Activated CD4-positive, alpha-beta memory T cell treated with anti-CD3 and anti-CD28 coated beads, Interleukin-2, amount 10 ng/mL, durations not matched to agents 7 days and 5 days (primary cell): ENCODE data around the gene AMD1. TPM values are rescaled to one million over a fixed set of nuclear protein-coding genes. Genes with fewer than 3 reads are reported as not detected.

Experiments used
- CTCF ChIA-PET: fragments of 350-600 bp; sonication (Branson Sonifier 250); formaldehyde crosslinking; loops from one replicate; lab custom pipeline; 2021; ENCODE audit warnings: antibody characterized with exemption, inconsistent platforms; lab: Charles Lee
- POLR2A ChIA-PET: fragments of 350-600 bp; sonication (Branson Sonifier 250); formaldehyde crosslinking; loops from one replicate; lab custom pipeline; 2021; ENCODE audit warnings: antibody characterized with exemption; lab: Charles Lee
- DNase-seq: peaks from one replicate; pipeline ENCODE4 v3.0.0-alpha.2; 2020
- H3K27ac Mint-ChIP-seq: one replicate; pipeline ENCODE4 v1.8.0; 2021; ENCODE audit warnings: mild to moderate bottlenecking, mixed read lengths
- H3K27me3 Mint-ChIP-seq: one replicate; pipeline ENCODE4 v1.8.0; 2021; ENCODE audit warnings: mixed read lengths
- H3K36me3 Mint-ChIP-seq: one replicate; pipeline ENCODE4 v1.8.0; 2021; ENCODE audit warnings: low read depth, mixed read lengths
- H3K4me1 Mint-ChIP-seq: one replicate; pipeline ENCODE4 v1.8.0; 2021; ENCODE audit warnings: mixed read lengths
- H3K4me3 Mint-ChIP-seq: one replicate; pipeline ENCODE4 v1.8.0; 2021; ENCODE audit warnings: mild to moderate bottlenecking, mixed read lengths
- H3K9me3 Mint-ChIP-seq: one replicate; pipeline ENCODE4 v1.8.0; 2021; ENCODE audit warnings: mixed read lengths
- total RNA-seq, 2 experiments: library from RNA; stranded (reverse); gene quantifications; one replicate each; pipeline ENCODE4 v1.2.3, GENCODE V29; 2021

AMD1 gene
- total RNA-seq, 2 experiments from 2014 or later, result 71.0 to 73.2 TPM

DNA sequence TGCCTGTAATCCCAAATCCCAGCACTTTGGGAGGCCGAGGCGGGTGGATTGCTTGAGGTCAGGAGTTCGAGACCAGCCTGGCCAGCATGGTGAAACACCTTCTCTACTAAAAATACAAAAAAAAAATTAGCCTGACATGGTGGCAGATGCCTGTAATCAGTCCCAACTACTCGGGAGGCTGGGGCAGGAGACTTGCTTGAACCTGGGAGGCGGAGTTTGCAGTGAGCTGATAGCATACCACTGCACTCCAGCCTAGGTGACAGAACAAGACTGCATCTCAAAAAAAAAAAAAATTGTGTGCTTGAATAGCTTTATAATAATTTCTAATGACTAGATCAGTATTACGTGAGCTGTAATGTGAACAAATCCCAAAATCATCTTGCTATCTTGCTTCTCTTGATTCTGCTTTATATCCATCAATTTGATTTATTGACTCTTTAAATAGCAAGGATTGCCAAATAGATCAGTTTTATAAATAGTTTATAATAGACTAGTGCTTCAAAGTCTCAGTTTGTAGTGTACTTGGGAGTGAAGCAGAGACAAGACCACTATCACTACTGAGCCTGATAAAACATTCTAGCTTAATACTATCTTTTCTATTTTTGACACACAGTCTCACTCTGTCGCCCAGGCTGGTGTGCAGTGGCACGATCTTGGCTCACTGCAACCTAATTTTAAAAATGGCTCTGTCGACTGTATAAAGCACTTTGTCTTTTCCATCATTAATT lies 7.1 kb downstream of the AMD1 start:
- ChIA-PET POLR2A (interaction anchor here (2.4 to 2.5 kb wide), 2 partner anchors 8 to 67 kb away, joined by 21 to 26 read pairs; partner anchors contain the start of genes AMD1 and CDK19), CTCF (interaction anchor here (0.7 to 2.2 kb wide), 5 partner anchors 8 to 199 kb away, joined by 3 to 10 read pairs (median 3); partner anchors contain the start of gene CDK19)
- H3K4me3 Mint-ChIP-seq, result no peak overlapping the region
- no peaks in the 10 kb centered on the region for H3K27me3 Mint-ChIP-seq
- DNase-seq, result no peak
- no peaks in the 10 kb centered on the region for H3K9me3 Mint-ChIP-seq
- H3K4me1 Mint-ChIP-seq, result peaks cover 88% of the 10 kb centered on the region
- H3K36me3 Mint-ChIP-seq, result peaks cover 35% of the 10 kb centered on the region
- H3K27ac Mint-ChIP-seq, result peak overlapping the region; percentile 45

DNA sequence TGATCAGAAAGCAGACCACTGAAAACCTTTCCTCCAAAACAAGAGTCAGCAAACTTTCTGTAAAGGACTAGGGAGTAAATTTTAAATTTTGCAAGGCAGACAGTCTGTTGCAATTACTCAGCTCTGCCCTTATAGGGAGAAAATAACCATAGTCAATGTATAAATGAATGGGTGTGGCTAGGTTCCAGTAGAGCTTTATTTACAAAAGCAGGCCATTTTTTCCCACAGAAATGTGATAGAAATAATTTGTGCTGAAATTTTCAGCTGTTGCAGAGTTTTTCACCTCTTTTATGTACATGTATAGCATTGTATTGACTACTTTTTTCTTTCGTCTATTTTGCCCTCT lies 7.7 kb downstream of the AMD1 start:
- Mint-ChIP-seq H3K36me3 (peaks cover 31% of the 10 kb centered on the region), H3K27ac (peak overlapping the region; percentile 45), H3K4me1 (peaks cover 87% of the 10 kb centered on the region), H3K4me3 (no peak overlapping the region), H3K27me3 (no peaks in the 10 kb centered on the region), H3K9me3 (no peaks in the 10 kb centered on the region)
- POLR2A ChIA-PET, result interaction anchor here (2.4 to 2.5 kb wide), 2 partner anchors 8 to 68 kb away, joined by 21 to 26 read pairs; partner anchors contain the start of genes AMD1 and CDK19
- CTCF ChIA-PET, result interaction anchor here (0.8 to 2.2 kb wide), 4 partner anchors 8 to 200 kb away, joined by 3 to 10 read pairs (median 4); partner anchors contain the start of gene CDK19
- no peak for DNase-seq

DNA sequence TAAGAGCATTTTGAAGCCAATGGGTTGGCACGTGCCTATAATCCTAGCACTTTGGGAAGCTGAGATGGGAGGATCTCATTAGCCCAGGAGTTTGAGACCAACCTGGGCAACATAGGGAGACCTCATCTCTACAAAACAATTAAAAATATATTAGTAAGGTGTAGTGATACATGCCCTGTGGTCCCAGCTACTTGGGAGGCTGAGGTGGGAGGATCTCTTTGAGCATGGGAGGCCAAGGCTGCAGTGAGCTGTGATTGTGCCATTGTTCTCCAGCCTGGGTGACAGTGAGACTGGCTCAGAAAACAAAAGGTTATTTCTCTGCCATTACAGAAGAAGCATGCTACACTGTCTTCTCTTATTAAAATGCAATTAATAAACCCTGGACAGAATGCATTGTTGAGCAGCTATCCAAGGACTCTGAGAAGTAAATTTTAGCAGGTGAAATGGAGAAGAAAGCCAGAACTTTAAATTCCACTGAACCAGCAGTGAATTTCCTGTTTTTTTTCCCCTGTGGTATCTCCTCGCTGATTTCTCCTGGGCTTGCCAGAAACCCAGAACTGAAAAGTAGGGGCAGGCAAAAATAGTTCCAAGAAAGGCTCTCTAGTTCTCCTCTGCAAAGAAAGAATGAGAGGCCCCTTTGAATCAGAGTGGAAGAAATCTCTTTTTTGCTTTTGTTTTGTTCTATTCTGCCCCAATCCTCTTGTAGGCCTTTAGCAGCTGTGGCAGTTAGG lies 8.4 kb downstream of the AMD1 start:
- Mint-ChIP-seq H3K27me3 (no peaks in the 10 kb centered on the region), H3K4me3 (no peak overlapping the region), H3K36me3 (peaks cover 34% of the 10 kb centered on the region), H3K27ac (peak overlapping the region; percentile 54), H3K9me3 (no peaks in the 10 kb centered on the region), H3K4me1 (peaks cover 82% of the 10 kb centered on the region)
- POLR2A ChIA-PET, result interaction anchor here (2.4 to 2.5 kb wide), 2 partner anchors 9 to 68 kb away, joined by 21 to 26 read pairs; partner anchors contain the start of genes AMD1 and CDK19
- no peak for DNase-seq
- CTCF ChIA-PET, result interaction anchor here (1.5 to 2.2 kb wide), 3 partner anchors 9 to 200 kb away, joined by 4 to 10 read pairs (median 4); partner anchors contain the start of gene CDK19

DNA sequence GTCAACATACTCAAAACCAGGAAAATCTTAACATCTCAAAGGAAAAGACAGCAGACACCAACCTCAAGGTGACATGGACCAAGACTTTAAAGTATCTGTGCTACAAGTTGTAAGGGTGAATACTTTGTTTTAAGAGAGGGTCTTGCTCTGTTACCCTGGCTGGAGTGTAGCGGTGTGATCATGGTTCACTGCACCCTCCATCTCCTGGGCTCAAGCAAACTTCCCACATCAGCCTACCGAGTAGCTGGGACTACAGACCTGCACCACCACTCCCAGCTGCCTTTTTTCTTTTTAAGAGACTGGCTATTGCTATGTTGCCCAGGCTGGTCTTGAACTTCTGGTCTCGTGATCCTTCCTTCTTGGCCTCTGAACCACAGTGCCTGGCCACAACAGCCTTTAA lies 9.7 kb downstream of the AMD1 start:
- no peak for DNase-seq
- Mint-ChIP-seq H3K27me3 (no peaks in the 10 kb centered on the region), H3K4me1 (peaks cover 73% of the 10 kb centered on the region), H3K36me3 (peaks cover 34% of the 10 kb centered on the region), H3K4me3 (no peak overlapping the region), H3K27ac (peak overlapping the region; percentile 28), H3K9me3 (no peaks in the 10 kb centered on the region)
- ChIA-PET POLR2A (interaction anchor here (4.4 kb wide), 1 partner anchor 8 kb away, joined by 68 read pairs; the partner anchor contains the start of gene AMD1), CTCF (no interaction called here)

DNA sequence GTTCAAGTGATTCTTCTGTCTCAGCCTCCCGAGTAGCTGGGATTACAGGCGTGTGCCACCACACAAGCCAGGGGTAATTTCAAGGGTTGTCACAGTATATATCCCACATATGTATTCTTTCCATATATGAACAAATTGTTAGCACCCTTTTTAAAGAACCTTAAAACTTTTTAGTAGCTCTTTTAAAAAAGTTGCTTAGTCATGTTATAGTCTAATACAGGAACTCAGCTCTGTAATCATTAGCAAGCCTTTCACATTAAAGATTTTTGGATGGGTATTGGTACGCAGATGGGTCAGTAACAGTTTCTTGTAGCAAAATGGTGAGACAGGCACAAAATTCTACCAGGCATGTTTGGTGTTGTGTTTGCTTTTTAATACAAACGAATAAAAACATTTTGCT lies 10.9 kb downstream of the AMD1 start:
- no peak for DNase-seq
- Mint-ChIP-seq H3K27ac (peak overlapping the region; percentile 10), H3K36me3 (peaks cover 33% of the 10 kb centered on the region), H3K9me3 (no peaks in the 10 kb centered on the region), H3K4me1 (peaks cover 64% of the 10 kb centered on the region), H3K4me3 (no peak overlapping the region), H3K27me3 (no peaks in the 10 kb centered on the region)
- POLR2A ChIA-PET, result interaction anchor here (4.4 kb wide), 1 partner anchor 9 kb away, joined by 68 read pairs; the partner anchor contains the start of gene AMD1
- CTCF ChIA-PET, result no interaction called here

DNA sequence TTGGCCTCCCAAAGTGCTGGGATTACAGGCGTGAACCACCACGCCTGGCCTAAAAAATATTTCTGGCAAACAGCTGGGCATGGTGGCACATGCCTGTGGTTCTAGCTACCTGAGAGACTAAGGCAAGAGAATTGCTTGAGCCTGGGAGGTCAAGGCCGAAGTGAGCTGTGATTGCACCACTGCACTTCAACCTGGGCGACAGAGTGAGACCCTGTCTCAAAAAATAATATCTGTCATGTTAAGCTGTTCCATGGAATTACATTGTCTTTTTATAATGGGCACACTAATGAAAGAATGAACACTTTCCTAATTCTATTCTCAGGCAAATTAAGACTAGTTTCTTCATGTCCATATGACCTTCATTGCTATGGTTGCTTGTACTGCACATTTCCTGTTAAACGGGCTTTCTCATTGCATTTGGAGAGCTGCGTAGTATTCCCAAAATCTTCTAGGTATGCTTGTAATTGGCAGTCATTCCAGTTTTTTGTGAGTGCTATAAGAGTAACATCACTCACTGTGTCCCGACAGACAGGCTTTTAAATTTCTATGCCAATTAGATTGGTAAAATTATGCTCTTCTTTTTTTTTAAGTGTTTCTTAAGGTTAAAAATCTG lies 12.1 kb downstream of the AMD1 start:
- Mint-ChIP-seq H3K9me3 (no peaks in the 10 kb centered on the region), H3K4me1 (peaks cover 56% of the 10 kb centered on the region), H3K36me3 (peaks cover 36% of the 10 kb centered on the region), H3K27ac (no peak overlapping the region), H3K27me3 (no peaks in the 10 kb centered on the region), H3K4me3 (no peak overlapping the region)
- ChIA-PET POLR2A (interaction anchor here (0.9 to 4.4 kb wide), 5 partner anchors 10 to 71 kb away, joined by 3 to 68 read pairs (median 5); partner anchors contain the start of genes AMD1 and CDK19), CTCF (interaction anchor here (1.2 to 1.3 kb wide), 2 partner anchors 92 to 358 kb away, joined by 3 read pairs; no protein-coding TSS in a partner anchor)
- DNase-seq, result no peak

DNA sequence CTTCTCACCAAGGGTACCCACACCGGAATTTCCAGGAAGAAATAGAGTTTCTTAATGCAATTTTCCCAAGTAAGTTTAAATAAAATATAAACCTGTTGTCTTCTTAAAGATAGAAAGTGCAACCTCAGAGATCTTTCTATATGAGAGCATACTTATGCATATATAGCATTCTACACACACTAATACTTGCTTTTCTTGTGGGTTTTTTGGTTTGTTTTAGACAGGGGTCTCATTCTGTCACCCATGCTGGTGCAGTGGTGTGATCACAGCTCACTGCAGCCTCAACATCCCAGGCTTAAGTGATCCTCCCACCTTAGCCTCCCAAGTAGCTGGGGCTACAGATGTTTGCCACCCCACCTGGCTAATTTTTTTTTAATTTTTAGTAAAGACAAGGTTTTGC lies 15.7 kb downstream of the AMD1 start:
- no peak overlapping the region for H3K4me3 Mint-ChIP-seq
- CTCF ChIA-PET, result interaction anchor here (0.7 to 1.6 kb wide), 4 partner anchors 9 to 208 kb away, joined by 3 to 5 read pairs (median 4); partner anchors contain the start of gene AMD1
- H3K27me3 Mint-ChIP-seq, result no peaks in the 10 kb centered on the region
- peaks cover 23% of the 10 kb centered on the region for H3K4me1 Mint-ChIP-seq
- no peak for DNase-seq
- H3K27ac Mint-ChIP-seq, result no peak overlapping the region
- H3K36me3 Mint-ChIP-seq, result peaks cover 49% of the 10 kb centered on the region
- POLR2A ChIA-PET, result interaction anchor here (0.9 to 3.0 kb wide), 6 partner anchors 11 to 75 kb away, joined by 3 to 15 read pairs (median 8); partner anchors contain the start of genes AMD1 and CDK19
- no peaks in the 10 kb centered on the region for H3K9me3 Mint-ChIP-seq

DNA sequence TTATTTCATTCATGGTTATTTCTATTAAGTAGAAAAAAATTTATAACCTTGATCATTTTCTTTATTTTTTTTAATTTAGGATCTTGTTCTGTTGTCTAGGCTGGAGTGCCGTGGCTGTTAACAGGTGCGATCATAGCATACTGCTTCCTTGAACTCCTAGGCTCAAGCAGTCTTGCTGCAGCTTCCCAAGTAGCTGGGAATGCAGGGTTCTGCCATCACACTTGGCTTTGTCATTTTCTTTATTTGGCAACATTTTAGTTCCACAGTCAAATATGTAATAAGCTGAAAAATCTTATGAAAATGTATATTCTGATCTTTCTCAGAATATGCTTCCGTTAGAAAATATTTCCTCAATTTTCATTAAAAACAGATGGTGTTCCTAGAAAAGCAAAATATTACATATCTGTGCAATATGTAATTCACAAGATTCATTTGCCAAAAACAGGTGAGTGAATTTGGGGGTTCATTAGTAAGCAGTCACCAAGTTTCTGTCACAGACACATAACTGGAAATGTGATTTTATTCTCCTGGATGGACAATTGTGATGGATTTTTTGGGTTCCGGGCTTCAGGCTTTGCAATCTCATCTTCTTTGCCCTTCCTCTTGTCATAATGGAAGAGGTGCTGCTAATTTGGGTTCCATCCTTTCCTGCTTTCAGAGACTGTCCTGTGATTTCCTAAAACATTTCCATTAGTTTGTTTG lies 21.5 kb downstream of the AMD1 start:
- H3K4me1 Mint-ChIP-seq, result no peaks in the 10 kb centered on the region
- peaks cover 72% of the 10 kb centered on the region for H3K36me3 Mint-ChIP-seq
- no peak overlapping the region for H3K4me3 Mint-ChIP-seq
- POLR2A ChIA-PET, result no interaction called here
- no peak for DNase-seq
- peaks cover 2% of the 10 kb centered on the region for H3K9me3 Mint-ChIP-seq
- no peaks in the 10 kb centered on the region for H3K27me3 Mint-ChIP-seq
- CTCF ChIA-PET, result no interaction called here
- H3K27ac Mint-ChIP-seq, result no peak overlapping the region

DNA sequence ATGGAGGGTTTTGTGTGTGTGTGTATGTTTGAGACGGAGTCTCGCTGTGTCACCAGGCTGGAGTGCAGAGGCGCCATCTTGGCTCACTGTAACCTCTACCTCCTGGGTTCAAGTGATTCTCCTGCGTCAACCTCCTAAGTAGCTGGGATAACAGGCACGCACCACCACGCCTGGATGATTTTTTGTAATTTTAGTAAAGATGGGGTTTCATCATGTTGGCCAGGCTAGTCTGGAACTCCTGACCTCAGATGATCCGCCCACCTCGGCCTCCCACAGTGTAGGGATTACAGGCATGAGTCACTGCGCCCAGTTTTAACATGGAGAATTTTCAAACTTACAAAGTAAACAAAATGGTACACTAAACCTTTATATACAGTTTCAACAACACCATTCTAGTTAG lies 22.8 kb downstream of the AMD1 start:
- no peak overlapping the region for H3K4me3 Mint-ChIP-seq
- H3K4me1 Mint-ChIP-seq, result no peaks in the 10 kb centered on the region
- POLR2A ChIA-PET, result no interaction called here
- peaks cover 2% of the 10 kb centered on the region for H3K9me3 Mint-ChIP-seq
- no peak for DNase-seq
- H3K27ac Mint-ChIP-seq, result no peak overlapping the region
- H3K27me3 Mint-ChIP-seq, result no peaks in the 10 kb centered on the region
- CTCF ChIA-PET, result interaction anchor here (1.5 kb wide), 1 partner anchor 215 kb away, joined by 4 read pairs; no protein-coding TSS in a partner anchor
- H3K36me3 Mint-ChIP-seq, result peaks cover 71% of the 10 kb centered on the region

DNA sequence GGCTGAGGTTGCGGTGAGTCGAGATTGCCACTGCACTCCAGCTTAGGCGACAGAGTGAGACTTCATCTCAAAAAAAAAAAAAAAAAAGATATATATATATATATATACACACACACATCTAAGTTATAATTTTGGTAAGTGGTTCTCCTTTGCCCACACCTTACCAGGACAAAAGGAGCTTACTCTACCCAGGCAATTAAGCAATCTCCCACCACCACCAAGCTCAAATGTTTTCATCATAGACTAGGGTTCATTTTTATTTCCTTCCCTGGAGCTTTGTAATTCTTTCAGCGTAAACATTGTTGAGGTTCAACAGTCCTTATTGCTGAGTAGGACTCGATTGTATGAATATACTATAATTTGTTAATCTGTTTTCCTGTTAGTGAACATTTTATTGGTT lies 23.5 kb downstream of the AMD1 start:
- CTCF ChIA-PET, result interaction anchor here (1.5 kb wide), 1 partner anchor 216 kb away, joined by 4 read pairs; no protein-coding TSS in a partner anchor
- DNase-seq, result no peak
- peaks cover 3% of the 10 kb centered on the region for H3K9me3 Mint-ChIP-seq
- POLR2A ChIA-PET, result interaction anchor here (0.8 to 1.1 kb wide), 3 partner anchors 24 to 84 kb away, joined by 3 to 6 read pairs (median 4); partner anchors contain the start of genes AMD1 and CDK19
- no peaks in the 10 kb centered on the region for H3K4me1 Mint-ChIP-seq
- H3K27me3 Mint-ChIP-seq, result no peaks in the 10 kb centered on the region
- H3K36me3 Mint-ChIP-seq, result peaks cover 66% of the 10 kb centered on the region
- H3K27ac Mint-ChIP-seq, result no peak overlapping the region
- no peak overlapping the region for H3K4me3 Mint-ChIP-seq

DNA sequence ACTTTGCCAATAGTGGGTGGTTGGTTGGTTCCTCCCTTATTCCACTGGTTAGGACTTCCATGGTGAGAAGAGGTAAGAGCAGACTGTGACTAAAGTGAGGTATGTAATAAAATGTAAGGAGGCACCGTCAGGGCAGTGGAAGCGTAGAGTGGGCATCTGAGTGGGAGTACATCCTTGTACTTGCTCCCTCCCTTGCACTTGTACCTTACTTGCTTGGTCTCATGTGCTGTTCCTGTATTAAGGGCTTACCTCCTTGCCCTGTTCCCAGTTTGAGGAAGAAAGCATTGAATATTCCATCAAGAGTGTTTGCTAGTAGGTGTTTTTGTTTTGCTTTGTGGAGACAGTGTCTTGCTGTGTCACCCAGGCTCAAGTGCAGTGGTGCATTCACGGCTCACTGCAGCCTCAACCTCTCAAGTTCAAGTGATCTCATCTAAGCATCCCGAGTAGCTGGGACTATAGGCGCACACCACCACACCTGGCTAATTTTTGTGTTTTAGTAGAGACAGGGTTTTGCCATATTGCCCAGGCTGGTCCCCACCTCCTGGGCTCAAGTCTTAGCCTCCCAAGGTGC lies 25.5 kb downstream of the AMD1 start:
- DNase-seq, result no peak
- Mint-ChIP-seq H3K27me3 (no peaks in the 10 kb centered on the region), H3K9me3 (peaks cover 19% of the 10 kb centered on the region), H3K4me1 (no peaks in the 10 kb centered on the region), H3K27ac (no peak overlapping the region), H3K36me3 (peaks cover 65% of the 10 kb centered on the region), H3K4me3 (no peak overlapping the region)
- CTCF ChIA-PET, result no interaction called here
- POLR2A ChIA-PET, result no interaction called here
